Hematopoietic multipotent progenitor cell treated with erythropoietin and hydrocortisone succinate and interleukin-3 and kit ligand, for 6 days (in vitro differentiated cells): ENCODE results near the gene CGN.

Source experiments
- DNase-seq: peaks from one replicate; pipeline ENCODE4 v3.0.0-alpha.2; 2015

CGN gene

DNA sequence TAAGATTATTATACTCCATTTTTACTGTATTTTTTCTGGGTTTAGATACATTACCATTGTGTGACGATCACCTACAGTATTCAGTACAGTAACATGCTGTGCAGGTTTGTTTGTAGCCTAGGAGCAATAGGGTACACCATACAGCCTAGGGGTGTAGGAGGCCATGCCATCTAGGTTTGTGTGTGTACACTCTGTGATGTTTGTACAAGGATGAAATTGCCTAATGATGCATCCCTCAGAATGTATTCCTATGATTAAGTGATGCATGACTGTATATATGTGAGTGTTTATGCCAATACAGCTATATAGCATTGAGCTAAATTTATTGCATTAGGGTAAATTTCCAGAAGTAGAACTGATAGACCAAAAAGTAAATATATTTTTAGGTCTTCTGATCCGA is 52.2 kb downstream of the CGN start:
- DNase-seq: no peak

DNA sequence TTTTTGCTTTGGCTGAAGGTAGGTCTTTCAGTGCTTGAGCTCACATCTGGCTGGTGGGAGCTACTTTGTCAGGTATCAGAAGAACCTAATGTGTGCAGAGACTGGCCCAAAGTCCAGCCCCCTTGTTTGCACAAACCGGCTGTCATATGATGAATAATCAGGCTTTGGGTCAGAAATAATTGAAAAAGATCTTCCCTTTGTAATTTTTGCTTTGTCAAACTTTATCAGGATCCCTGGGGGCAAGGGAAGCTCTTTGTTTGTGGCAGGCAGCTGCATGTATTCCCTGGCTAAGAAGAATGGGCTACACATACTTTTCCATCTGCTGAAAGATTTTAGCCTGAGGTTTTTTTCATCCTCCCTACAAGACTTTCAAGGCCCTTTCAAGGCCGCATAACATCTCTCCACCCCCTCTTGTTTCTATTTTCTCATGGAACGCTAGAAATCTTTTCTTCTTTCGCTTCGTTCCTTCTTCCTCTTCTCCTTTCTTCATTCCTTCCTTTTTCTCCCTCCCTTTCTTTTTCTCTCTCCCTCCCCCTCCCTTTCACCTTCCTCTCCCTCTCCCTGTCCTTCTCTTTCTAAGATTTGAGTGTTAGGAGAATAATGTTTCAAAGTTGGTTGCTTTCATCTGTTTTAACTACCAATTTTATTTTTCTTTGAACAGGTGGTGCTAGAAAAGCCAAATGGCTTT is 54.5 kb downstream of the CGN start:
- DNase-seq: no peak

DNA sequence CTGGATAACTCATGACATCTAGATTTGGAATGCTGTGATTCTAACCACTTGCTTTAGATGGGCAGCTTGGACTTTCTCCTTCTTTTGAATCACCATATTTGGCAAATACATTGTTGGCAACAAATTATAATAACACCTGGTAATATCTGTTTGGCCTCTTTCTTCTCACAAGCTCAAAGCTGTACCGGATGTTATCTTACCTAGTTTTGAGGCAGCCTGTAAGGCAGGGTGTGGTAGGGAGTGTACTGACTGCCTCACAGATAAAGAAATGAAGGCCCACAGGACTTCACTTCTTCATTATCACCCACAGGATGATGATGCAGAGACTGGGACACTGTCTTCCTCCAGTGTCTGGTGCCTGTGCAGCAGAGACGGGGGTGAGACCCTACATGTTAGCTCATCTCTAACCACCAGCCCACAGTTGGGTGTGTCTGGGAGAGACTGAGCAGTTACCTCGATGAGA is 57.5 kb downstream of the CGN start:
- DNase-seq: peak; percentile 39

DNA sequence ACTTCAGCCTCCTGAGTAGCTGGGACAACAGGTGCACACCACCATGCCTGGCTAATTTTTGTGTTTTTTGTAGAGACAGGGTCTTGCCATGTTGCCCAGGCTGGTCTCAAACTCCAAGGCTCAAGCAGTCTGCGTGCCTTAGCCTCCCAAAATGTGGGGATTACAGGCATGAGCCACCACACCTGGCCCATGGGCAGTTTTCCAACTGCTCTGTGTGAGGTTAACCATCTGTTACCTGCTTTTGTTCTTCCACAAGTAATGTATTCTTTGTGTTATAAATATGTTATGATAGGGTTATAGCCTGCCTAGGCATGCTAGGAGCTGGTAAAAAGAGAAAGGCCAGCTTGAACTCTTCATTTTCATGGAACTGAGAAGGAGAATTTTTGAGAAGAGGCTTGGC is 59.6 kb downstream of the CGN start:
- no peak for DNase-seq

DNA sequence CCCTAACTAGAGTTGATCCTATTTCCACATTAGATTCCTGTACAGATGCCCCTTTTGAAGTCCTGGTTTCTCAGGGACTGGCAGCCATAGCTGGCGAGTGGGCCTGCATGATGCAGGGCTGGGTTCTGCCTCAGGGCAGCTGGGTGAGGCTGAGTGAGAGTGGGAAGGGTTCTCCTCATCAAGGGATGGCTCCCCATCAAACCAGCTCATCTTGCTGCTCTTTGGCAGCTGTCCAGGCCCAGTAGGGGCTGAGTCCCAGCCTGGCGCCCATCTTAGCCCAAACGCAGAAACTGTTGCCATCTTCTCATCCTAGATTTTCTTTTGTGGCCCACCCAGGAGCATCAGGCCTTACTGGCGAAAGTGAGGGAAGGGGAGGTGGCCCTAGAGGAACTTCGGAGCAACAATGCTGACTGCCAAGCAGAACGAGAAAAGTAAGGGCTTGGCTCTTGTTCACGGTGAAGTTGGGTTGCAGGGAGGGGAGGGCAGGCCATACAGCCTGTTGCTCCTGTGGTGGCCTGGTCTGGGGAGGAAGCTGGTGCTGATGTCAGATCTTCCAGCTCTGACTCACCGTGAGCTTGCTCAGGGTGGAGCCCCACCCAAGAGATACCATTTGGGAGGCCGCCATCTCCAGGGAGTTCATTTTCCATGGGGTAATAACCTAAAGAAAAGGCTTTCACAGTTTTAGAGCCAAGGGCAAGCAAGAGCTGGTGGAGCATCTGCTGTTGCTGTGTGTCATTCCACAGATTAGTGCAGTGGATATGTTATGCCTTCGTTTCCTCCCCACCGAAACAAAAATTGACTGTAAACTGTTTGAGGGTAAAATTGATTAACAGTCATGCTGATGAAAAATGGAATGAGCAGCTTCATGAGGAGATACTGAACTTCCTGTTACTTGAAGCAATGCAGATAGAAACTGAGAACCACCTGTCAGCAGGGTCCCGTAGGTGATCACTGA is 63.7 kb downstream of the CGN start:
- DNase-seq: peak; percentile 79

DNA sequence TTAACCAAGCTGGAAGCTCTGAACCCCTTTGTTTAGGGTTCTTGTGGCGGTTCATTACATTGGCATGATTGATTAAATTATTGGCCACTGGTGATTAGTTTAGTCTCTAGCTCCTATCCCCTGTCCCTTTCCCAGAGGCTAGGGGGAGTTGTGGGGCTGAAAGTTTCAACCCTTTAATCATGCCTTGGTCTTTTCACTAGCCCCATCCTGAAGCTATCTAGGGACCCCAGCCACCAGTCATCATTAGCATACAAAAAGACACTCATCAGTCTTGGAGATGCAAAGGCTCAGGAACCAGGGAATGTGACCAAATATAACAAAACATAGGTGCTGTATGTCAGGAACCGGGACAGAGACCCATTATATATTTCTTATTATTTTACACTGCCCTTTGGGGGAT is 66.0 kb downstream of the CGN start:
- no peak for DNase-seq

DNA sequence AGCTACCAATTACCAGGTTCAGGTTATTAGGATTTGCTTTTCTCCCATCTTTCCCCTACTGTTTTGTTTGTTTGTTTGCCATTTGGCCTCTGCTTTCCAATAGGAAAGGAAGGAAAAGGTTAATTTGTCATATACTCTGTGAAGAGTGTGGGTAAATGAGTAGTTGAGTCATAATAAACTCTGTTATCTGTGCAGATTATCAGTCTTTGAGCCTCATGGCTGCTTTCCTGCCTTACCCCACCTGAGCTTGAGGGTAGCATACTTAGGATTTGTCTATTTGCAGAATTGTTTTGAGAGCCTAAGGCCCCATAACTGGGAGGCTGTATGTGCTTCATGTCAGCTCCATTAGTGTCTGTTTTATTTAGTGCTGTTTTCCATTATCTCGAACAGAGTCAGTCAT is 67.8 kb downstream of the CGN start:
- DNase-seq: no peak

DNA sequence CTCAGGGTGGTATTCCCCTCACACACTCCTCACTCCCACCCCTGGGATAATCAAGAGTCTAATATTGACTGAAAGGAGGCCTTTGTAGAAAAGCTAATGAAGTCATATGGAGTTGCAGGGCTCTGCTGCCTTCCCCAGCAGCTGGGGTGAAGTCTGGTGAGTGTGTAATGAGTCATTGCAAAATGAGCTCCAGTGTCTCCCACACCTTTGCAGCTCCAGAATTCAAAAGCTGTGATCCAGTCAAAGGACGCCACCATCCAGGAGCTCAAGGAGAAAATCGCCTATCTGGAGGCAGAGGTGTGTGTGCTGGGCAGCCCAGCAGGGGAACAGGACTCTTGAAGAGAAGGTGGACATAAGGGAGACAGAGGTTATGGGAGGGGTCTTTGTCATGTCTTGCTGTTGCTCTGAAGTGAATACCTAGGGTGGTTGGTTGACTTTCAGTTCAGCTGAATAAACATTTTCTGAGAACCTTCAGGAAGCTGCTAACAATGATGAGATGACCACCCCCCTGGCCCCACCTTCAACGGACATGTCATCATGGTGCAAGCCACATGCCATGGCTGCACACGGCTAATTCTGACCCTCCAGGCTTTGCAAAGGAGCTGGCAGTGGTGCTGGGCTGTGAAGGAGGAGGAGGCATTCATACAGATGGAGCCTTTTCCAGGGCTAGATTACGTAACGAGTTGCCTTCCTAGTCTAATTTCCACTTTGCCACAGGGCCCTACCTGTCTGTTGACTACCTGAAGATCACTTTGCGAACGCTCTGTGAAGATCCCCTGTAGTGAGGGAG is 68.4 kb downstream of the CGN start:
- no peak for DNase-seq

DNA sequence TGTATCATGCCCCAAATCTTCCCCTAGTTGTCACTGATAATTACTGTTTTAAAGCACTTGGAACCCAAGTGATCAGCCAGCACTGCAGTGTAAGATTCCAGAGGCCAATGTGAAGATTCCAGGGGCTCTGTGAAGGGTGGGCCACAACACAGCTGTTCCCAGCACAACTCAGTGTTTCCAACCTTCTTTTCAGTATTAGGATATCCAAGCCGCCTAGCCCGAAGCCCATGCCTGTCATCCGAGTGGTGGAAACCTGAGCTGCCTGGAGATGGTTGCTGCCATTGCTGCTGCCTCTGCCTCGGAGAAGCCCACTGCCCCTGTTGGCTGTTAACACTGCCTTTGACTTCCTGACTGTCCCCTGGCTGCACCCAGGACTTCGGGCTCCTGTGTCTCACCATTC is 70.3 kb downstream of the CGN start:
- DNase-seq: no peak

DNA sequence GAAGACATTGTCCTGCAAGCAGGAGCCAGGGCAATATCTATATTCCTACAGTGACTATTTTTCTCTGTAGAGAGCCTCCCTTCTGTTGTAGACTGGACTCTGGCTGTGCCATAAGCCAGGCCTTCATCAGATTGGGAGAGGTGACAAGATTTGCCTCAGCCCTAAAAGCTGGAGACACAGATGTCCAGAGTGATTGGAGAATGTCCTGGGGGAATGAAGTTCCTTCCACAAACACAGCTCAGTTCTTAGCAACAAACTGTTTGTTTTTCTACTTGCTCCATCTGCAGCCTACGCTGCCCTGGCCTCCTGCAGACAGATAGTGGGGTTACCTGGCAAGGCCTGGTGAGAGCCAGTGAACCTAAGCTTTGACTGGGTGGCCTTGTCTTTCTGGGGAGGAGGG is 70.7 kb downstream of the CGN start:
- no peak for DNase-seq

DNA sequence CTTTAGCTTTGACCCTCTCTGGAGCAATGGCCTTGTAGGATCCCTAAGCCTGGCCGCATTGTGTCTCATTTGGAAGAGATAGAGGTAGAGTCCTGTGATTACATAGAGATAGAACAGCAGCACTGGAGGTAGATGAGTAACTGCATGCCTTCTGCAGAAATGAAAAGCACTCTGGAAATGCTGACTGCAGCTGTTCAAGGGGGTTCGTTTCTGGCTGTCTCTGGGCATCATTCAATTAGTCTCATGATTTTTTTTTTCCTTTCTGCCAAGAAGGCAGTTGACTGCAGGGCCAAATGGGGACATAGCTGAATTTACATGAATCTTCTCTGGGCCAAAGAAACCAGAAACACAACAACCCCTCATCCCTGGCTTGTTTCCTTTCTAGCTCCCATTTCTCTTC is 72.6 kb downstream of the CGN start:
- DNase-seq: no peak

DNA sequence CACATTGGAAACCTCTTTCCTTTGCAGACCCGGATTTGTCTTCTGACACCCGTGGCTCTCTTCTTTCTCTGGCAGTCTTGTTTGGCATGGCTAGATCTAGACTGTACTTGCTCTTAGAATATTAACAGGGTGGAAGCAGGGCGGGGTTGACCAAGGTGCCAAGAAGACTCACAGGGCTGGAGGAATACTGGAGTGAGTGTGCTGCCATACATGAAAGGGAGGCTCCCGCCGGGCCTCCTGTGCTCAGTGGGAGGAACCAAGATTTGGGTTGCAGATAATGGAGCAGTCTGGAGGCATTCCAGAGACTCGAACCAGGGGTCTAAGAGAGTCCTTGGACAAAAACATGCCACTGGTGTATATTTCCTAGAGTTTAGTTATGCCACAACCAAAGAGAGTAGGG is 73.1 kb downstream of the CGN start:
- DNase-seq: peak; percentile 51

DNA sequence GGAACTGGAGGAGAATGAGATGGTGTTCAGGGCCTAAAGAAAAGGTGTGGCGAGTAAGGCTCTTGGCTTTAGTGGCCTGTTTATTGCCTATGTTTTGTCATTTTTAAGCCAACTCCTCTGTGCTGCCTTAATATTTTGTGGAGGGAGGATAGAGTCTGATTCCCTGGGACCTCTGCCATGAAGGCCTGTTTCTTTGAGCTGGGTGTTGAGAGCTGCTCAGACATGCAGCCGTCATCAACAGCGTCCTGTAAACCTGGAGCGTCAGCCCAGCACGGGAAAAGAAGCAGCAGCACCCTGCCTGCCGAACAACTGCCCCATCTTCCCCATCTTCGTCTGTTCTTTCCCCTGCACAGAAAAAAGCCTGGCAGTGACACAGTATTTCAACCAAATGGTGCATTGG is 73.6 kb downstream of the CGN start:
- DNase-seq: no peak

DNA sequence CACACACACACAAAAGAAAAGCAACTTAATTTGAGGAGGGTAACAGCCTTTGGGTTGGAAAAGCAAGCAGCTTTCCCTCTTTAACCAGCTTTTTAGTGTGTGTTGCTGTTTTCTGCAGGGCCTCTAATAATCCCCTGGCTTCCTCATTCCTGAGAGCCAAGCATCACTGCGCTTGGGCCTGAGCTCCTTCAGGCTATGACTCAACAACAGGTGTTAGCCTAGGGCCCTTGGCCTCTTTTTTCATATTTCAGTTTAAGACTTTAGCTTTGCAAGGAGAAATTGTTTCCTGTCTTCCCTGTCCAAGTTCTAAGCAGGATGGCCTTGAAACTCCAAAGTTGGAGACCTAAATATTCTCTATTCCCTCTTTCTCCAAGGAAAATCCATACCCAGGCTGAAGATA is 74.4 kb downstream of the CGN start:
- DNase-seq: peak; percentile 15
